Progenitor cell of endocrine pancreas (in vitro differentiated cells): Measurements from ENCODE around the gene NHSL2. TPM values are rescaled to one million over a fixed set of nuclear protein-coding genes. Genes with fewer than 3 reads are reported as not detected.

Experiments
- DNase-seq: peaks from one replicate; pipeline ENCODE4 v3.0.0; 2021; ENCODE audit warnings: low spot score; ENCODE audit not compliant: unreplicated experiment
- H3K27ac Mint-ChIP-seq: 2 replicates; pipeline ENCODE4 v1.8.0; 2021; ENCODE audit warnings: mild to moderate bottlenecking, moderate library complexity, mixed read lengths
- H3K27me3 Mint-ChIP-seq: 2 replicates; pipeline ENCODE4 v1.8.0; 2021; ENCODE audit warnings: mixed read lengths
- H3K36me3 Mint-ChIP-seq: 2 replicates; pipeline ENCODE4 v1.8.0; 2022; ENCODE audit warnings: mixed read lengths; ENCODE audit not compliant: insufficient read depth
- H3K4me1 Mint-ChIP-seq: 2 replicates; pipeline ENCODE4 v1.8.0; 2021; ENCODE audit warnings: low read depth, mixed read lengths
- H3K4me3 Mint-ChIP-seq: 2 replicates; pipeline ENCODE4 v1.8.0; 2021; ENCODE audit warnings: low read depth, mild to moderate bottlenecking, moderate library complexity, mixed read lengths
- H3K9me3 Mint-ChIP-seq: 2 replicates; pipeline ENCODE4 v1.8.0; 2021; ENCODE audit warnings: low read depth, mixed read lengths
- CTCF ChIP-seq: fragments of 200-600 bp; sonication (generic); IDR thresholded peaks from one replicate; pipeline ENCODE4 v1.5.0; 2021; ENCODE audit warnings: antibody characterized with exemption, mild to moderate bottlenecking; ENCODE audit not compliant: unreplicated experiment
- total RNA-seq: library from RNA; stranded (reverse); gene quantifications from 2 replicates; pipeline ENCODE4 v1.2.1, GENCODE V29; 2021

The NHSL2 gene
- total RNA-seq, 1 donor from 2014 or later = 3.4 TPM

- DNase-seq = no peak
- no peak overlapping the region for H3K27ac Mint-ChIP-seq
- no peak overlapping the region for H3K4me3 Mint-ChIP-seq
- no peaks in the 10 kb centered on the region for H3K27me3 Mint-ChIP-seq
- no peaks in the 10 kb centered on the region for H3K36me3 Mint-ChIP-seq
- peaks cover 5% of the 10 kb centered on the region for H3K9me3 Mint-ChIP-seq
- TF ChIP-seq CTCF = no peak
- no peaks in the 10 kb centered on the region for H3K4me1 Mint-ChIP-seq
These were observed 12.9 kb downstream of the NHSL2 start for GRCh38 chrX:71923516-71923915.

GRCh38 chrX:71927040-71927439, 16.4 kb downstream of the NHSL2 start:
- H3K27me3 Mint-ChIP-seq = no peaks in the 10 kb centered on the region
- peaks cover 17% of the 10 kb centered on the region for H3K9me3 Mint-ChIP-seq
- no peak overlapping the region for H3K27ac Mint-ChIP-seq
- no peak for TF ChIP-seq CTCF
- no peak overlapping the region for H3K4me3 Mint-ChIP-seq
- no peak for DNase-seq
- H3K4me1 Mint-ChIP-seq = no peaks in the 10 kb centered on the region
- no peaks in the 10 kb centered on the region for H3K36me3 Mint-ChIP-seq

GRCh38 chrX:71928856-71929255, 18.2 kb downstream of the NHSL2 start:
- Mint-ChIP-seq H3K9me3 (peaks cover 26% of the 10 kb centered on the region), H3K27me3 (no peaks in the 10 kb centered on the region), H3K4me3 (no peak overlapping the region), H3K4me1 (no peaks in the 10 kb centered on the region), H3K27ac (no peak overlapping the region), H3K36me3 (no peaks in the 10 kb centered on the region)
- no peak for TF ChIP-seq CTCF
- no peak for DNase-seq

- Mint-ChIP-seq H3K36me3 (no peaks in the 10 kb centered on the region), H3K4me1 (peaks cover 1% of the 10 kb centered on the region), H3K9me3 (peaks cover 29% of the 10 kb centered on the region), H3K4me3 (no peak overlapping the region), H3K27ac (no peak overlapping the region), H3K27me3 (no peaks in the 10 kb centered on the region)
- no peak for TF ChIP-seq CTCF
- no peak for DNase-seq
These were observed 19.7 kb downstream of the NHSL2 start for GRCh38 chrX:71930298-71930697.

GRCh38 chrX:71935476-71935875, 24.8 kb downstream of the NHSL2 start:
- Mint-ChIP-seq H3K9me3 (peaks cover 20% of the 10 kb centered on the region), H3K4me1 (peaks cover 1% of the 10 kb centered on the region), H3K4me3 (no peak overlapping the region), H3K27ac (no peak overlapping the region), H3K36me3 (no peaks in the 10 kb centered on the region), H3K27me3 (no peaks in the 10 kb centered on the region)
- DNase-seq = no peak
- no peak for TF ChIP-seq CTCF
